Measurements from ENCODE around the gene SLC13A3. TPM values are rescaled to one million over a fixed set of nuclear protein-coding genes. Genes with fewer than 3 reads are reported as not detected.
A peak's percentile ranks its signal among the peaks of the same experiment; 100 is the strongest.

SLC13A3 gene
- total and polyA plus RNA-seq, 2 donors (not counting 3 experiments of a cell fraction or from before 2014, with no cell fraction given): 0.11 to 0.40 TPM

- no peak overlapping the region for H3K27ac ChIP-seq (ENCODE audit: insufficient read depth, low read depth, low read length)
- H3K27me3 ChIP-seq (ENCODE audit: control insufficient read depth in 2 of 2, insufficient read depth in 2 of 2, low read length in 2 of 2): no peaks in the 10 kb centered on the region
- no peak for FAIRE-seq
- no peak overlapping the region for H3K4me2 ChIP-seq (ENCODE audit: insufficient read depth, low read length)
- H3K4me3 ChIP-seq (replicated peaks in 1 of 3; ENCODE audit: insufficient read depth in 1 of 3, low read depth in 1 of 3, low read length in 3 of 3): no peak overlapping the region
- POLR2A ChIA-PET: no interaction called here
- CTCF ChIA-PET: interaction anchor here (0.6 to 3.0 kb wide), 6 partner anchors 8 to 100 kb away, joined by 3 to 13 read pairs (median 4); no protein-coding TSS in a partner anchor
- H3K4me1 ChIP-seq (ENCODE audit: control insufficient read depth, extremely low read depth, insufficient read depth, low read length): peaks cover 3% of the 10 kb centered on the region
- no peaks in the 10 kb centered on the region for H3K79me2 ChIP-seq (ENCODE audit: control insufficient read depth, insufficient read depth, low read length)
- dilution Hi-C loops (cut with MboI; ENCODE audit: extremely low pct_ligation_motif_present, low sequenced_read_pairs): no loop called here
- no peak overlapping the region for H3K9ac ChIP-seq (replicated peaks; ENCODE audit: extremely low read depth, insufficient read depth, low read length)
- intact Hi-C loops (cut with micrococcal nuclease): no loop called here
- peak overlapping the region; percentile 65 for H2AFZ ChIP-seq (ENCODE audit: low read depth, low read length)
- H3K36me3 ChIP-seq (ENCODE audit: control insufficient read depth in 2 of 2, extremely low read depth in 1 of 2, insufficient read depth in 2 of 2, low read length in 2 of 2): no peaks in the 10 kb centered on the region
- no TSS peak for BruUV-seq (replicated peaks)
- TF ChIP-seq FOS (IDR thresholded peaks at IDR 0.05; ENCODE audit: borderline replicate concordance, insufficient read depth, low read length) (peak; percentile 19), POLR2AphosphoS5 (IDR thresholded peaks at IDR 0.05; ENCODE audit: insufficient read depth, low read depth, low read length) (no peak), GATA2 (IDR thresholded peaks at IDR 0.05; ENCODE audit: insufficient read depth, insufficient read length, low read depth, low read length) (no peak), POLR2A (IDR thresholded peaks at IDR 0.05; ENCODE audit: low read depth, low read length) (no peak), EZH2 (IDR thresholded peaks at IDR 0.05; ENCODE audit: borderline replicate concordance, low read depth, low read length, severe bottlenecking) (no peak), CTCF (IDR thresholded peaks at IDR 0.05; ENCODE audit: extremely low read depth in 1 of 2, insufficient read depth in 1 of 2, low read depth in 1 of 2, low read length in 2 of 2) (no peak), MYC (IDR thresholded peaks at IDR 0.05; ENCODE audit: low read depth, low read length) (no peak), MAX (IDR thresholded peaks at IDR 0.05; ENCODE audit: insufficient read depth, insufficient read length) (no peak)
- no peaks in the 10 kb centered on the region for H3K9me1 ChIP-seq (replicated peaks; ENCODE audit: control insufficient read depth, extremely low read depth, insufficient read depth, low read length)
- H3K9me3 ChIP-seq (replicated peaks; ENCODE audit: control insufficient read depth, insufficient read depth, low read length): no peaks in the 10 kb centered on the region
- peak; percentile 35 for DNase-seq (ENCODE audit: low read depth, low spot score)
- no peaks in the 10 kb centered on the region for H4K20me1 ChIP-seq (replicated peaks; ENCODE audit: control insufficient read depth, extremely low read depth, insufficient read depth, low read length)
Observed at GRCh38 chr20:46573788-46574584, 77.3 kb downstream of the SLC13A3 start.
